A549 treated with AZD9567 at 1 μM for 4 hours (cell line): ENCODE measurements around the gene KRTAP4-11. TPM values are rescaled to one million over a fixed set of nuclear protein-coding genes. Genes with fewer than 3 reads are reported as not detected.

Experiments used
- total RNA-seq: library from RNA; stranded (reverse); fragments of 200-300 nt; extraction: Qiagen RNA extraction; gene quantifications from 5 replicates; pipeline ENCODE4 v1.2.3, GENCODE V29; 2022; ENCODE audit not compliant: insufficient read depth

The KRTAP4-11 gene
- total RNA-seq = not detected in 5 replicates

DNA sequence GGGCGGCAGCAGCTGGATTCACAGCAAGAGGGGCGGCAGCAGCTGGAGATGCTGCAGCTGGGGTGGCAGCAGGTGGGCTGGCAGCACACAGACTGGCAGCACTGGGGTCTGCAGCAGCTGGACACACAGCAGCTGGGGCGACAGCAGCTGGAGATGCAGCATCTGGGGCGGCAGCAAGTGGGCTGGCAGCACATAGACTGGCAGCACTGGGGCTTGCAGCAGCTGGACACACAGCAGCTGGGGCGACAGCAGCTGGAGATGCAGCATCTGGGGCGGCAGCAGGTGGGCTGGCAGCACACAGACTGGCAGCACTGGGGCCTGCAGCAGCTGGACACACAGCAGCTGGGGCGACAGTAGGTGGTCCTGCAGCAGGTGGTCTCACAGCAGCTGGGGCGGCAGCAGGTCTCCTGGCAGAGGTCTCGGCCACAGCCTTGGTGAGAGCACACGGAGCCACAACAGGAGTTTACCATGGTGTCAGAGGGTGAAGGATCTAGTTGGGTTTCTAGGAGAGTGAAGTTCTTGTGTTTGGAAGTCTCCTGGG lies at the start of gene KRTAP4-11:
TSS of gene KRTAP4-11 (minus strand) at position 528 of the 541 bp plus-strand sequence. CDS start at position 470, 58 bp downstream.

DNA sequence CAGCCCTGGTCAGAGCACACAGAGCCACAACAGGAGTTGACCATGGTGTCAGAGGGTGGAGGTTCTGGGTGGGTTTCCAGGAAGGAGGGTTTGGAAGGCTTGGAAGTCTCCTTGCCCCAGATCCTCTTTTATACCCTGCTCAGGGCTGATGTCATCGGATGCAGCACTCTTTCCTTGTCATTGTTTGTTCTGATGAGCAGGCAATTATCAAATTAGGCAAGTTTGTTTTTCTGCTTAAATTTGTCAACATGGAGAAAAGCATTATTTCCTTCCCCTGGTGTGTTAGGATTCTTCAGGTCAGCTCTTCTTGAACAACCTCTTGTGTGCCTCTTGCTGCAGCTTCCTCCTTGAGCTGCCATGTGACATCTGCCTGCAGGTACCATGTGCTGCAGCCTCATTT lies 42.5 kb upstream of the KRTAP4-11 start, which contains the start of gene KRTAP4-4:
TSS of gene KRTAP4-4 (minus strand) at position 101 of the 400 bp plus-strand sequence. CDS start at position 44, 57 bp downstream.

DNA sequence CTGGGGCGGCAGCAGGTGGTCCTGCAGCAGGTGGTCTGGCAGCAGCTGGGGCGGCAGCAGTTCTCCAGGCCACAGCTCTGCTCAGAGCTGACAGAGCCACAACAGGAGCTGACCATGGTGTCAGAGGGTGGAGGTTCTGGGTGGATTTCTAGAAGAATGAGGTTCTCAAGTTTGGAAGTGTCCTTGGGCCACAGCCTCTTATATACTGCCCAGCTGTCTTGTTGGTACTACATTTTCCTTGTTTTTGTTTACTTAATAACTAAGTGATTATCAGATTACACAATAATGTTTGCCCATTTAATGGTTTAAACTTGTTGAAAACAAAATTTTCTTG lies 31.4 kb upstream of the KRTAP4-11 start, which contains the start of gene KRTAP4-5:
TSS of gene KRTAP4-5 (minus strand) at position 174 of the 334 bp plus-strand sequence. CDS start at position 116, 58 bp downstream.

DNA sequence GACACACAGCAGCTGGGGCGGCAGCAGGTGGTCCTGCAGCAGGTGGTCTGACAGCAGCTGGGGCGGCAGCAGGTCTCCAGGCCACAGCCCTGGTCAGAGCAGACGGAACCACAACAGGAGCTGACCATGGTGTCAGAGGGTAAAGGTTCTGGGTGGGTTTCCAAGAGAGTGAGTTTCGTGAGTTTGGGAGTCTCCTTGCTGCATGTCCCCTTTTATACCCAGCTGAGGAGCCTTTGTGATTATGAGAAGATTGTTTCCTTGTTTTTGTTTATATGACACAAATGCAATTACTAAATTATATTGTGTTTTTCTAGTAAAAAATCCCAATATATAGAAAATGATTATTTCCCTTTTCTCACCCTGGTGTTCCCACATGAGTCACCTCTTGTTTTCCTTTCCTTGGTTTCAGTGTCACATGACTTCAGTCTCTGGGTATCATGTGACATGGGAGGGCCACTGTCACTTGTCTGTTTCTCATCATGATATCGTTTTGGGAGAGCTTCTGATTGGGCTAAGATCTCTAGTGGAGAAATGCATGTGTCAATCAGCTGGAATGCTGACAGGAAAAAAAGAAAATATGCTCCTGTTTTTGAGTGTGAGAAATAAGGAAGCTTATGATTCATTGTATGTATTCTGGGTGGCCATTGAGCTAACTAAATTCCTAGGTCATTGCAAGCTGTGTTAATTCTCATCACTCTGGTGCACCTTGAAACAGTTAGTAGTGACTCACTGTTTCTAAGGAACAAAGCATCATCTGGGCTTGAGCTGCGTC lies 22.4 kb upstream of the KRTAP4-11 start, which contains the start of gene KRTAP4-6:
TSS of gene KRTAP4-6 (minus strand) at position 185 of the 772 bp plus-strand sequence. CDS start at position 128, 57 bp downstream.

DNA sequence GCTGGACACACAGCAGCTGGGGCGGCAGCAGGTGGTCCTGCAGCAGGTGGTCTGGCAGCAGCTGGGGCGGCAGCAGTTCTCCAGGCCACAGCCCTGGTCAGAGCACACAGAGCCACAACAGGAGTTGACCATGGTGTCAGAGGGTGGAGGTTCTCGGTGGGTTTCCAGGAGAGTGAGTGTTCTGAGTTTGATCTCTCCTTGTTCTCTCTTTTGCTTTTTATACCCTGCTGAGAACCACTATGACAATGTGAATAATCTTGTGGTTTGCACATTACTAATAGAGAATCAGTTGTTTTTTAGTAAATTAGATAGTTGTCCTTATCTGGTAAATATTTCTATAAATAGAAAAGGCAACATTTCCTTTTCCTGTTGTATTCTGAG lies 5.8 kb upstream of the KRTAP4-11 start, which contains the start of gene KRTAP4-12:
TSS of gene KRTAP4-12 (minus strand) at position 192 of the 381 bp plus-strand sequence. CDS start at position 132, 60 bp downstream.

DNA sequence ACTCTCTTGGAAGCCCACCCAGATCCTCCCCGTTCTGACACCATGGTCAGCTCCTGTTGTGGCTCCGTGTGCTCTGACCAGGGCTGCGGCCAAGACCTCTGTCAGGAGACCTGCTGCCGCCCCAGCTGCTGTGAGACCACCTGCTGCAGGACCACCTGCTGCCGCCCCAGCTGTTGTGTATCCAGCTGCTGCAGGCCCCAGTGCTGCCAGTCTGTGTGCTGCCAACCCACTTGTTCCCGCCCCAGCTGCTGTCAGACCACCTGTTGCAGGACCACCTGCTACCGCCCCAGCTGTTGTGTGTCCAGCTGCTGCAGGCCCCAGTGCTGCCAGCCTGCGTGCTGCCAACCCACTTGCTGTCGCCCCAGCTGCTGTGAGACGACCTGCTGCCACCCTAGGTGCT lies 12.8 kb downstream of the KRTAP4-11 start, which contains the start of gene KRTAP4-9:
TSS of gene KRTAP4-9 (plus strand) at position 43 of the 400 bp plus-strand sequence. CDS start at position 43, 0 bp downstream.

DNA sequence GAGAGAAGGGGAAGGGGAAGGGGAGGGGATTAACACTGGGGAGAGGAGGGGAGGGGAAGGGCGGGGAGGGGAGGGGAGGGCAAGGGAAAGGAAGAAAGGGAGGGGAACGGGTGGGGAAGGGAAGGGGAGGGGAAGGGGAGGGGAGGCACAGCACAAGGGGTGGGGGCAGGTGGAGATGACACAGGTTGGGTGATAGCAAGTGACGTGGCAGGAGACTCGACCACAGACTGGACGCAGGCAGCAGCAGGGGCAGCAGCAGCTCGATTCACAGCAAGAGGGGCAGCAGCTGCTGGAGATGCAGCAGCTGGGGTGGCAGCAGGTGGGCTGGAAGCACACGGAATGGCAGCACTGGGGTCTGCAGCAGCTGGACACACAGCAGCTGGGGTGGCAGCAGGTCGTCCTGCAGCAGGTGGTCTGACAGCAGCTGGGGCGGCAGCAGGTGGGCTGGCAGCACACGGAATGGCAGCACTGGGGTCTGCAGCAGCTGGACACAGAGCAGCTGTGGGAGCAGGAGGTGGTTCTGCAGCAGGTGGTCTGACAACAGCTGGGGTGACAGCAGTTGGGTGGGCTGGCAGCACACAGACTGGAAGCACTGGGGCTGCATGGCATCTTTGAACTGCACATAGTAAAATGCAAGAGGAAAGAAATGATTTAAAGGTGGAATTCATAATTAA lies 16.4 kb downstream of the KRTAP4-11 start, which contains the start of gene KRTAP4-16:
TSS of gene KRTAP4-16 (minus strand) at position 624 of the 674 bp plus-strand sequence. CDS start at position 624, 0 bp downstream.

DNA sequence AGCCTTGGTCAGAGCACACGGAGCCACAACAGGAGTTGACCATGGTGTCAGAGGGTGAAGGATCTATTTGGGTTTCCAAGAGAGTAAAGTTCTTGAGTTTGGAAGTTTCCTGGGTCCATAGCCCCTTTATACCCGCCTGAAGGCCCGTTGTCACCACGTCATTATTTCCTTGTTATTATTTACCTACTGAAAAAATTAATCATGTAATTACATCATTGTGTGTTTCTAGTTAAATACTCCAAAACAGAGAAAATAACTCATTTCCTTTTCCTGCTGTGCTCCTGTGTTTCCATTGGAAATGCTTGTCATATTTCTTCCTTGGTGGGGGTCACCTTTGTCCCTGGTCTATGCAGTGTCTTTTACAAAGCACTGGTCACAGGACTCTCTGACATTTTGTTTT lies 20.1 kb downstream of the KRTAP4-11 start, which contains the start of gene KRTAP4-8:
TSS of gene KRTAP4-8 (minus strand) at position 101 of the 400 bp plus-strand sequence. CDS start at position 43, 58 bp downstream.

DNA sequence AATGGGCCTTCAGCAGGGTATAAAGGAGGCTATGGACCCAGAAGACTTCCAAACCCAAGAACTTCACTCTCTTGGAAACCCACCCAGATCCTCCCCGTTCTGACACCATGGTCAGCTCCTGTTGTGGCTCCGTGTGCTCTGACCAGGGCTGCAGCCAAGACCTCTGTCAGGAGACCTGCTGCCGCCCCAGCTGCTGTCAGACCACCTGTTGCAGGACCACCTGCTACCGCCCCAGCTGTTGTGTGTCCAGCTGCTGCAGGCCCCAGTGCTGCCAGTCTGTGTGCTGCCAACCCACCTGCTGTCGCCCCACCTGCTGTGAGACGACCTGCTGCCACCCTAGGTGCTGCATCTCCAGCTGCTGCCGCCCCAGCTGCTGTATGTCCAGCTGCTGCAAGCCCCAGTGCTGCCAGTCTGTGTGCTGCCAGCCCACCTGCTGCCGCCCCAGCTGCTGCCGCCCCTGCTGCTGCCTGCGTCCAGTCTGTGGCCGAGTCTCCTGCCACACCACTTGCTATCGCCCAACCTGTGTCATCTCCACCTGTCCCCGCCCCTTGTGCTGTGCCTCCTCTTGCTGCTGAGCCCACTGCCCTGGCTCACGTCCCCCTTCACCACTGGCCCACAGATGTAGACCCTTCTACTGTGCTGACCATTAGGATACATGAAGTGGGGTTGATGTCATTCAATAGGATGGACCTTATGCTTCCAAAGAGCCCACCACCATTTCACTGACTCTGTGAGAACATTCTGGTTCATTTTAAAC lies 33.9 kb downstream of the KRTAP4-11 start, which contains the start of gene KRTAP4-7:
TSS of gene KRTAP4-7 (plus strand) at position 51 of the 757 bp plus-strand sequence. CDS start at position 108, 57 bp downstream.

Other genes starting within 250 kb of the KRTAP4-11 start
- gene KRT20, start 233.1 kb downstream of the KRTAP4-11 start, total RNA-seq = 0.23 to 0.42 TPM (median 0.35 TPM) in 4 of 5 replicates, not detected in the other
- gene KRT23, start 180.7 kb downstream of the KRTAP4-11 start, total RNA-seq = 0.07 to 0.26 TPM (median 0.07 TPM) in 3 of 5 replicates, not detected in the others
- not detected in 5 replicates for gene KRT39, start 151.4 kb downstream of the KRTAP4-11 start, total RNA-seq
- not detected in 5 replicates for gene KRT40, start 134.0 kb downstream of the KRTAP4-11 start, total RNA-seq
- not detected in 5 replicates for gene KRTAP3-3, start 124.2 kb downstream of the KRTAP4-11 start, total RNA-seq
- gene KRTAP3-2, start 118.5 kb downstream of the KRTAP4-11 start, total RNA-seq = 0.16 to 3.6 TPM (median 0.25 TPM) in 5 replicates
- gene KRTAP3-1, start 109.2 kb downstream of the KRTAP4-11 start, total RNA-seq = not detected in 5 replicates
- gene KRTAP1-5, start 91.2 kb downstream of the KRTAP4-11 start, total RNA-seq = not detected in 5 replicates
- gene KRTAP1-4, start 88.2 kb downstream of the KRTAP4-11 start, total RNA-seq = not detected in 5 replicates
- gene KRTAP1-3, start 83.5 kb downstream of the KRTAP4-11 start, total RNA-seq = not detected in 5 replicates
- not detected in 5 replicates for gene KRTAP1-1, start 76.9 kb downstream of the KRTAP4-11 start, total RNA-seq
- not detected in 5 replicates for gene KRTAP2-1, start 71.1 kb downstream of the KRTAP4-11 start, total RNA-seq
- gene KRTAP2-2, start 63.1 kb downstream of the KRTAP4-11 start, total RNA-seq = not detected in 5 replicates
- gene KRTAP2-3, start 58.3 kb downstream of the KRTAP4-11 start, total RNA-seq = 0.09 to 0.19 TPM (median 0.17 TPM) in 4 of 5 replicates, not detected in the other
- gene KRTAP2-4, start 52.5 kb downstream of the KRTAP4-11 start, total RNA-seq = not detected in 5 replicates
- gene KRTAP4-7, start 34.2 kb downstream of the KRTAP4-11 start, total RNA-seq = not detected in 5 replicates
- not detected in 5 replicates for gene KRTAP4-8, start 20.2 kb downstream of the KRTAP4-11 start, total RNA-seq
- not detected in 5 replicates for gene KRTAP4-16, start 16.2 kb downstream of the KRTAP4-11 start, total RNA-seq
- gene KRTAP4-9, start 13.0 kb downstream of the KRTAP4-11 start, total RNA-seq = not detected in 5 replicates
- not detected in 5 replicates for gene KRTAP4-12, start 5.8 kb upstream of the KRTAP4-11 start, total RNA-seq
- gene KRTAP4-6, start 22.2 kb upstream of the KRTAP4-11 start, total RNA-seq = not detected in 5 replicates
- gene KRTAP4-5, start 31.5 kb upstream of the KRTAP4-11 start, total RNA-seq = not detected in 5 replicates
- 0.07 TPM in 1 of 5 replicates, not detected in the others for gene KRTAP4-4, start 42.4 kb upstream of the KRTAP4-11 start, total RNA-seq
- not detected in 5 replicates for gene KRTAP4-3, start 49.8 kb upstream of the KRTAP4-11 start, total RNA-seq
- gene KRTAP4-2, start 59.8 kb upstream of the KRTAP4-11 start, total RNA-seq = not detected in 5 replicates
- gene KRTAP4-1, start 66.5 kb upstream of the KRTAP4-11 start, total RNA-seq = not detected in 5 replicates
- gene KRTAP9-1, start 71.5 kb upstream of the KRTAP4-11 start, total RNA-seq = not detected in 5 replicates
- not detected in 5 replicates for gene KRTAP9-2, start 108.3 kb upstream of the KRTAP4-11 start, total RNA-seq
- gene KRTAP9-3, start 114.1 kb upstream of the KRTAP4-11 start, total RNA-seq = not detected in 5 replicates
- not detected in 5 replicates for gene KRTAP9-8, start 119.6 kb upstream of the KRTAP4-11 start, total RNA-seq
- gene KRTAP9-4, start 131.3 kb upstream of the KRTAP4-11 start, total RNA-seq = not detected in 5 replicates
- gene KRTAP9-9, start 137.0 kb upstream of the KRTAP4-11 start, total RNA-seq = not detected in 5 replicates
- gene KRTAP9-6, start 147.0 kb upstream of the KRTAP4-11 start, total RNA-seq = not detected in 5 replicates
- gene KRTAP9-7, start 157.3 kb upstream of the KRTAP4-11 start, total RNA-seq = not detected in 5 replicates
- gene KRTAP29-1, start 184.5 kb upstream of the KRTAP4-11 start, total RNA-seq = not detected in 5 replicates
- gene KRTAP16-1, start 190.9 kb upstream of the KRTAP4-11 start, total RNA-seq = not detected in 5 replicates
- gene KRTAP17-1, start 197.3 kb upstream of the KRTAP4-11 start, total RNA-seq = not detected in 5 replicates
- not detected in 5 replicates for gene KRT33A, start 232.5 kb upstream of the KRTAP4-11 start, total RNA-seq